HG03095 (cell line): Measurements from ENCODE around the gene SPATA31D3.
"Not testable (repeated sequence)": the region's sequence is repeated elsewhere in the genome, so short reads cannot be mapped to it uniquely, and the experiment has no call there.

Experiments
- ATAC-seq: cut with Tn5 transposase; IDR thresholded peaks from one replicate; pipeline ENCODE4 v1.9.1; 2021; ENCODE audit warnings: moderate library complexity; ENCODE audit not compliant: unreplicated experiment

Gene SPATA31D3

DNA sequence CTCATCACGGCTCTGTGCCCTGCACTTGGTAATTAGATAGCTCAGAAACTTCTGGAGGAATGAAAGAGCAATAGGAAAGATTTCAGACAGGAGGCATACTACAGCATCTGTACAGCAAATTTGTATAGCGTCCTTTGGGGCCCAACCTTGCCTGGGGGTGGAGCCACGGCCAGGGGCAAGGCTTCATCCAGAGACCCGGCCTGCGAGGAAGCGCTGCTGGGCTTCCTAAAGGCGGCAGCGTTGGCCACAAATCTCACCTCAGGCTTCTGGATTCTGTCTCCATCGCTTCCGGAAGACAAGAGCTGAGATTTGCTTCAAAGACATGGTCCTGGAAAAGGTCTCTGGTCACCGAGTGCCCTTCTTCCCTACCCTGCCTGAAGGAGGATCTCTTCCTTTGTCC, 33.1 kb downstream of the SPATA31D3 start:
- no peak for ATAC-seq

DNA sequence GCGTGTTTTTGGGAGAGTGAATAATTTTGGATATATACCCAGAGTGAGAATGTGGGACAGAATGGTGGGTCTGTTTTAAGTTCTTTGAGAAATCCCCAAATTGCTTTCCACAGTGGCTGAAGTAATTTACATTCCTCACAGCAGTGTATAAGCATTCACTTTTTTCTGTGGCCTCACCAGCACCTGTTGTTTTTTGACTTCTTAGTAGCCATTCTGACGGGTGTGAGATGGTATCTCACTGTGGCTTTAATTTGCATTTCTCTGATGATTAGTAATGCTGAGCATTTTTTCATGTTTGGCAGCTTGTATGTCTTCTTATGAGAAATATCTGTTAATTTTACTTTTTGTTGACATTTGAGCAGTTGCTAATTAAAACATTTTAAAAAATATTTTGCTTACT, 35.9 kb downstream of the SPATA31D3 start:
- no peak for ATAC-seq

DNA sequence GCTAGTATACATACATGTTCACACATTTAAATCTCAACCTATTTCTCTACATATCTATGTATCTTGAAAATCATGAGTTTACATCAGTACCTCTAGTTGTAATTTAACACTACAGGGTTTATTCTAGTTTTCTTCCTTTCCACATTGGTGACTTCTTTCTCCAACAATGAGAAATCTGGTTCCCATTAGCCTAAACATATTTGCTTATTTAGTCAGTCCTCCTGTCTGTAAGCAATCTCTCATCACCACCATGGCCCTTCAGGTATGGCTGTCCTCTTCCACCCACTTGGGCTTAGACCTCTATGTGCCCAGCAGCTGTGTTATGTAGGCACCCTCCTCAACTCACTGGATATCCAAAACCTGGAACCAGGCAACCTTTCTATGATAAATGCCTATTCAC, 37.3 kb downstream of the SPATA31D3 start:
- ATAC-seq = no peak

DNA sequence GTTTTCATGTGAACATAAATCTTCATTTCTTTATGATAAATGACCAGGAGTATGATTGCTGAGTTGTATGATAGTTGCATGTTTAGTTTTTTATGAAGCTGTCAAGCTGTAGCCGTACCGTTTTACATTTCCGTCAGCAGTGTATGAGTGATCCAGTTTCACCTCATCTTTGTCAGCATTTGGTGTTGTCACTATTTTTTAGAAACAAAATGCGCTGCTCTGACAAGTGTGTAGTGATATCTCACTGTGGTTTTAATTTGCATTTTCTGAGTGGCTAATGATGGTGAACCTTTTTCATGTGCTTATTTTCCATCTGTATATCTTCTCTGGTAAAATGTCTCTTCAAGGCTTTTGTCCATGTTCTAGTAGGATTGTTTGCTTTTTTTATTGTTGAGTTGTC, 38.6 kb downstream of the SPATA31D3 start:
- no peak for ATAC-seq

DNA sequence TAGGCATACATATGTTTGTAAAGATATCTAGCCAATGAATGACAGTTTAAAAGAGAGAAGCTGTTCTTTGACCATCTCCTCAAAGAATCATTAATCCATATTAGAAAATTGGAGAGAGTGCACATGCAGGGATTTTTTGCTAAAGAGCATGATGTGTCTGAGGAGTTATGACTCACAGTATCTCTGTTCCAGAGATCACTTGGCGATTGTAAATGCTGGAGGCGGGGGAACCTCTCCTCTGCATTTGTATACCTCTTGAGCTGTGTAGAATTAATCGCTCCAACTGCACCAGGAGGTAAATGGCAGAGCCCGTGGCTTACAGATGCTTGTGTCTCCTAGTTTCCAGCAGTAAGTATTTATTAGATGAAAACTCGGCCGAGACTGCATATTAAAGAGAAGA, 41.6 kb downstream of the SPATA31D3 start:
- no peak for ATAC-seq

DNA sequence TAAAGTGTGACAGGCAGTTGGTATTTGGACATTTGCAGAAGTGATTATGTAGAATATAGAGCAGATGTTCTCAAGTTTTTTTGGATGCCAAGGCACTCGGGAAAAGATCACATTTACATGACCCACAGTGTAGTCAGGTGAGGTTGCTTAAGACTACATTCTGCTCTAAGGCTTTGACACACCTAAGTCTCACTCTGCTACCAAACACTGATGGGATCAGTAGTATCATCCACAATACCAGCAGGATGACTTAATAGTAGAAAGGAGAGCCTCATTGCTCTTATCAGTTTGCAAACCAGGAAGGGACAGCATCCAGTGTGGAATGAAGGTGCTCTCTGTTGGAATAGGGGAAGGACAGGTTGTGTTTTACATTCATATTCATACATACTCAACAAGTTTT, 42.8 kb downstream of the SPATA31D3 start:
- ATAC-seq = no peak

DNA sequence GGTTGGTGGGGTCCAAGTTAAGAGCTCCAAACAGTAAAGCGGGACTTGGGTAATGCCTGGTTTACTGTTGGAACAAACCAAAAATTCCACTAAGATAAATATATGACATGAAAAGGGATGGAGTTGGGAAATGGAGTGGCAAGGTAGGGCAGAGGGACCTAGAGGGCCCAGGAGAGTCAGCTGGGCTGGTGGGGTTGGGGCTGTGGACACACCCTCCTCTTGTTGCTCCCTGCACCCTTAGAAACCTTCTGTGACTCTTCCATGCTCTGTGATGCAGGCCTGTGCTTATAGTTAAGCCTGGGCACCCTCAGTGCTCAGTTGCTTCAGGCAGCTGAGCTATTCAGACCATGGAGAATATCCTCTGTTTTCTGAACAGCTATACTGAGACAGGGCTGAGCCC, 45.2 kb downstream of the SPATA31D3 start, which contains the start of gene SPATA31D1:
SPATA31D1 (plus strand) TSS at position 301 of the 400 bp plus-strand sequence; CDS start at position 348, 47 bp downstream.
- not testable (repeated sequence) for ATAC-seq

DNA sequence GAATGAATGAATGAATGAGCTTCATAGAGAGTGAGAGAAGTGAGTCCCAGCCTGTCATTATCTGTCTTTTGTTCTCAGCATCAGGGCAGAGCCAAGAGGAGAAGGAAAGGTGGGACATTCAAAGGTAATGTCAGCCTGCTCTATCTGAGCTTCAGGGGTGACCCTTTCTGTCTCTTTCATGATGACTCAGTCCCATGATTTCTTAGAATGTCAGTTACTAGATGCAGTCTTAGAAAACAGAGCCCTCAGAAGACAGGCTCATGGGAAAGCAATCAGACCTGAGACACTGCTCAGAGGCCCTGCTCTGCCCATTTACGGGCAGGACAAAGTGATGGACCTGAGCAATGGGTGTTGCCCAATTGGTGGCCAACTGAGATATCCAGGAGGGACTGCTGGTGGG, 46.4 kb downstream of the SPATA31D3 start:
- ATAC-seq = no peak

DNA sequence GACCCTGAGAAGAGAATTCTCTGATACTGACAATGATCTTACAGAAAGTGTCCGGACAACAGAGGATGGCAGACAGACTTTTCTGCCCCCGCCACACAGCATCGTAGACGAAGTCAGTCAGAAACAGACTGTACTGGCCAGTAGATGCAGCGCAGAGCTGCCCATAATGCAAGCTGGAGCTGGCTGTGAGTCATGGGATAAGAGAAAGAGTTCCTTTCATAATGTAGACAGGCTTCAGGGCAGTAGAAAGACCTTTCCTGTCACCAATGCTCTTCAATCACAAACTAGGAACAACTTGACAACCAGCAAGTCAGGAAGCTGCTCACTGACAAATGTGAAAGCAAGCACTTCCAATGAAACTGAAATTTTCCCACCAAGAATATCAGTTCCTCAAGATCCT, 50.4 kb downstream of the SPATA31D3 start:
- no peak for ATAC-seq
